ENCODE data around the gene RETSAT. TPM values are rescaled to one million over a fixed set of nuclear protein-coding genes. Genes with fewer than 3 reads are reported as not detected.

Gene RETSAT
- total and polyA plus RNA-seq, 2 of the 13 experiments (the other 11 are each of a cell fraction or from before 2014, with no cell fraction given), result 46.7 to 61.0 TPM

DNA sequence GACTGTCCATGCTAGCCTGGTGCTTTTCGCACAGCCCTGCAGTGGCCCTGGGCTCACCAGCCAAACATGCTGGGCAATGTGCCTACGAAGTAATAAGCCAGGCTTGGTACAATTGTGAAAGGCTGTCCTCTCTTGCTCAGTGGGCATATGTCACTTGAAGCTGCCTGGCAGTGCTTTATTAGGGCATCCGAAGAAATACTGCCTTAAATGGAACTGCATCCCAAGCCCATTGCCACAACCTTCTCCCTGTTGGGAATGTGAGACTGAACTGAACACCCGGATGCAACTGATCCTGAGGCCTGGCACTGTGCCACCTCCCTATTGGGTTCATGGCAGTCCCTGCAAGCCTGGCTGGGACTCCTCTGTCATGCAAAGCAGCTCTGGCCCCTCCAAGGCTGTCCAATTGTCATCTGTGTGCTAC, 39.9 kb upstream of the RETSAT start:
- H3K4me2 ChIP-seq (ENCODE audit: low read depth, low read length), result no peak overlapping the region
- H3K4me1 ChIP-seq (ENCODE audit: insufficient read depth, low read length), result peaks cover 17% of the 10 kb centered on the region
- TF ChIP-seq ZNF224 (CRISPR knock-in tag; IDR thresholded peaks at IDR 0.05) (no peak), HOXD1 (CRISPR knock-in tag; IDR thresholded peaks at IDR 0.05) (no peak), ZNF883 (CRISPR knock-in tag; IDR thresholded peaks at IDR 0.05; ENCODE audit: not compliant biosample characterization) (no peak), ZNF546 (CRISPR knock-in tag; conservative IDR thresholded peaks at IDR 0.05) (no peak), SUZ12 (IDR thresholded peaks at IDR 0.05; ENCODE audit: low read depth, low read length) (no peak), KDM2A (CRISPR knock-in tag; IDR thresholded peaks at IDR 0.05; ENCODE audit: borderline replicate concordance, low read depth) (no peak), ZSCAN20 (CRISPR knock-in tag; IDR thresholded peaks at IDR 0.05; ENCODE audit: borderline replicate concordance) (no peak), MXI1 (IDR thresholded peaks at IDR 0.05; ENCODE audit: borderline replicate concordance, low read depth, low read length) (no peak), ZNF142 (CRISPR knock-in tag; IDR thresholded peaks at IDR 0.05) (no peak)
- TF ChIP-seq, protein P1, sequence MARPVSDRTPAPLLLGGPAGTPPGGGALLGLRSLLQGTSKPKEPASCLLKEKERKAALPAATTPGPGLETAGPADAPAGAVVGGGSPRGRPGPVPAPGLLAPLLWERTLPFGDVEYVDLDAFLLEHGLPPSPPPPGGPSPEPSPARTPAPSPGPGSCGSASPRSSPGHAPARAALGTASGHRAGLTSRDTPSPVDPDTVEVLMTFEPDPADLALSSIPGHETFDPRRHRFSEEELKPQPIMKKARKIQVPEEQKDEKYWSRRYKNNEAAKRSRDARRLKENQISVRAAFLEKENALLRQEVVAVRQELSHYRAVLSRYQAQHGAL (CRISPR knock-in tag; IDR thresholded peaks at IDR 0.05; ENCODE audit: not compliant biosample characterization), result no peak
- ATAC-seq (no peak), FAIRE-seq (no peak), DNase-seq (ENCODE audit: low spot score) (no peak)
- WGBS (ENCODE audit: low lambda C conversion rate), result 90% methylated on average over 4 of the region's 4 CpGs
- POLR2A ChIA-PET, result interaction anchor here (0.6 to 1.6 kb wide), 2 partner anchors 21 to 144 kb away, joined by 3 to 4 read pairs; no protein-coding TSS in a partner anchor
- intact Hi-C loops (cut with micrococcal nuclease; ENCODE audit: unreplicated experiment), result no loop called here
- H4K20me1 ChIP-seq (ENCODE audit: insufficient read depth, low read length), result no peaks in the 10 kb centered on the region
- no peaks in the 10 kb centered on the region for H3K9me3 ChIP-seq (ENCODE audit: low read length)
- no peaks in the 10 kb centered on the region for H3K79me2 ChIP-seq (ENCODE audit: insufficient read depth, low read length)
- no TSS peak for BruUV-seq (replicated peaks)
- no peak overlapping the region for H3K27ac ChIP-seq (ENCODE audit: extremely low read length, insufficient read depth, low read length)
- H3K36me3 ChIP-seq (replicated peaks in 1 of 2; ENCODE audit: control insufficient read depth in 1 of 2, insufficient read depth in 2 of 2, low read length in 2 of 2), result peaks cover 2 to 3% of the 10 kb centered on the region in 2 experiments; a peak in 1 of 5 replicates
- no peaks in the 10 kb centered on the region for H3K27me3 ChIP-seq (ENCODE audit: control insufficient read depth in 1 of 2, insufficient read depth in 2 of 2, low read length in 2 of 2)
- no peak overlapping the region for H3K4me3 ChIP-seq (replicated peaks in 1 of 3; ENCODE audit: insufficient read depth in 1 of 3, low read depth in 2 of 3, low read length in 3 of 3)
- CTCF ChIA-PET (ENCODE audit: low intra/inter-chr PET ratio, low total read pairs), result no interaction called here
- H3K9ac ChIP-seq (ENCODE audit: insufficient read depth, low read depth, low read length), result no peak overlapping the region
- H2AFZ ChIP-seq (ENCODE audit: low read length), result no peak overlapping the region
- in situ Hi-C loops (cut with HindIII; ENCODE audit: extremely low pct_ligation_motif_present, low pct_unique_long_range_greater_than_20kb), result loop anchor here (5.0 kb wide), 1 partner anchor 158 kb away; no protein-coding TSS in a partner anchor

All from HepG2 (cell line).